Measurements from ENCODE around the gene LILRB2. TPM values are rescaled to one million over a fixed set of nuclear protein-coding genes. Genes with fewer than 3 reads are reported as not detected.
"Not testable (repeated sequence)": the region's sequence is repeated elsewhere in the genome, so short reads cannot be mapped to it uniquely, and the experiment has no call there.

The LILRB2 gene
- polyA plus RNA-seq, 1 of the 3 experiments (the other 2 are of a cell fraction): not detected

GRCh38 chr19:54328781-54329180 lies 47.9 kb upstream of the LILRB2 start:
- H3K9me2 ChIP-seq; H3K79me2 ChIP-seq (ENCODE audit: insufficient read depth); H2AFZ ChIP-seq (ENCODE audit: low read depth); H3K4me2 ChIP-seq; H3K27ac ChIP-seq (ENCODE audit: low read depth in 2 of 2, low read length in 1 of 2); H4K20me1 ChIP-seq (ENCODE audit: insufficient read depth); H3K4me1 ChIP-seq (ENCODE audit: control insufficient read depth in 1 of 2, insufficient read depth in 2 of 2, low read depth in 1 of 2, low read length in 1 of 2); H3F3A ChIP-seq (replicated peaks; ENCODE audit: insufficient read depth); POLR2A ChIA-PET; H3K9ac ChIP-seq; H3K36me3 ChIP-seq (replicated peaks in 1 of 2; ENCODE audit: control insufficient read depth in 1 of 2, insufficient read depth in 2 of 2, low read length in 1 of 2); H3K9me3 ChIP-seq; CTCF ChIA-PET; DNase-seq; H3K4me3 ChIP-seq (ENCODE audit: low read depth in 2 of 2, low read length in 1 of 2): not testable (repeated sequence)
- H3K27me3 ChIP-seq (ENCODE audit: insufficient read depth): peaks cover 51% of the 10 kb centered on the region
- 8% methylated on average over 5 of the region's 5 CpGs for WGBS (ENCODE audit: low lambda C conversion rate)

- no peak overlapping the region for H3K4me2 ChIP-seq
- H3K9me3 ChIP-seq: no peaks in the 10 kb centered on the region
- no peak for TF ChIP-seq CHD2 (IDR thresholded peaks at IDR 0.05; ENCODE audit: low read length, partially characterized antibody)
- TF ChIP-seq SMC3 (IDR thresholded peaks at IDR 0.05; ENCODE audit: low read depth, low read length): no peak
- no peak for TF ChIP-seq ELF1 (IDR thresholded peaks at IDR 0.05)
- TF ChIP-seq EP300 (IDR thresholded peaks at IDR 0.05; ENCODE audit: borderline replicate concordance in 1 of 2, low read depth in 1 of 2, low read length in 1 of 2): no peak
- no peak for TF ChIP-seq RFX5 (IDR thresholded peaks at IDR 0.05; ENCODE audit: low read length)
- no peak for TF ChIP-seq GATA2 (CRISPR knock-in tag; IDR thresholded peaks at IDR 0.05)
- no peak for TF ChIP-seq USF2 (IDR thresholded peaks at IDR 0.05; ENCODE audit: borderline replicate concordance, low read depth, low read length)
- no peak for TF ChIP-seq MAX (IDR thresholded peaks at IDR 0.05; ENCODE audit: low read depth)
- TF ChIP-seq FOXM1 (IDR thresholded peaks at IDR 0.05; ENCODE audit: low read depth): no peak
- no peak for TF ChIP-seq GABPA (IDR thresholded peaks at IDR 0.05; ENCODE audit: low read depth)
- TF ChIP-seq TAF1 (IDR thresholded peaks at IDR 0.05; ENCODE audit: borderline replicate concordance, low read depth, low read length): no peak
- TF ChIP-seq CTCF (IDR thresholded peaks at IDR 0.05): no peak
- no peak for TF ChIP-seq ZBTB33 (IDR thresholded peaks at IDR 0.05; ENCODE audit: borderline replicate concordance, low read depth)
- no peak for TF ChIP-seq RXRA (IDR thresholded peaks at IDR 0.05; ENCODE audit: borderline replicate concordance, low read depth)
- TF ChIP-seq SIN3A (IDR thresholded peaks at IDR 0.05; ENCODE audit: borderline replicate concordance, low read depth, low read length): no peak
- no peak for TF ChIP-seq NRF1 (IDR thresholded peaks at IDR 0.05; ENCODE audit: low read depth, low read length)
- peaks cover 47% of the 10 kb centered on the region for H3K27me3 ChIP-seq (ENCODE audit: insufficient read depth)
- H3F3A ChIP-seq (replicated peaks; ENCODE audit: insufficient read depth): no peaks in the 10 kb centered on the region
- no peaks in the 10 kb centered on the region for H3K4me1 ChIP-seq (ENCODE audit: control insufficient read depth in 1 of 2, insufficient read depth in 2 of 2, low read depth in 1 of 2, low read length in 1 of 2)
- no peaks in the 10 kb centered on the region for H3K9me2 ChIP-seq
- H3K9ac ChIP-seq: no peak overlapping the region
- H2AFZ ChIP-seq (ENCODE audit: low read depth): no peak overlapping the region
- 16% methylated on average over 5 of the region's 5 CpGs for WGBS (ENCODE audit: low lambda C conversion rate)
- no peak overlapping the region for H3K27ac ChIP-seq (ENCODE audit: low read depth in 2 of 2, low read length in 1 of 2)
- no peaks in the 10 kb centered on the region for H3K79me2 ChIP-seq (ENCODE audit: insufficient read depth)
- no peak overlapping the region for H3K4me3 ChIP-seq (ENCODE audit: low read depth in 2 of 2, low read length in 1 of 2)
- H3K36me3 ChIP-seq (replicated peaks in 1 of 2; ENCODE audit: control insufficient read depth in 1 of 2, insufficient read depth in 2 of 2, low read length in 1 of 2): no peaks in the 10 kb centered on the region
- H4K20me1 ChIP-seq (ENCODE audit: insufficient read depth): no peaks in the 10 kb centered on the region
- DNase-seq: no peak
- CTCF ChIA-PET: interaction anchor here (0.8 to 2.2 kb wide), 7 partner anchors 12 to 104 kb away, joined by 3 to 6 read pairs (median 3); partner anchors contain the start of genes LILRA4 and LILRA5
- POLR2A ChIA-PET: no interaction called here
These were observed 44.7 kb upstream of the LILRB2 start for GRCh38 chr19:54325631-54326030.
